H1 (cell line): ENCODE data around the gene PEX12. TPM values are rescaled to one million over a fixed set of nuclear protein-coding genes. Genes with fewer than 3 reads are reported as not detected.
A peak's percentile ranks its signal among the peaks of the same experiment; 100 is the strongest.

Source experiments
- CTCF ChIA-PET: fragments of 300-600 bp; sonication (Branson Sonifier 250); formaldehyde crosslinking; loops from one replicate; lab custom pipeline; 2021; ENCODE audit not compliant: partially characterized antibody; lab: Charles Lee
- POLR2A ChIA-PET: fragments of 300-600 bp; sonication (Branson Sonifier 250); formaldehyde crosslinking; loops from one replicate; lab custom pipeline; 2021; ENCODE audit warnings: inconsistent platforms; ENCODE audit not compliant: partially characterized antibody; lab: Charles Lee
- DNase-seq, 2 experiments: peaks; one replicate each; pipeline versions ENCODE4 v3.0.0 to v3.0.0-alpha.2; 2010 to 2022; ENCODE audit warnings: low spot score in 2 of 2, low read depth in 1 of 2, mixed read lengths in 1 of 2
- FAIRE-seq: peaks from 2 replicates; lab custom pipeline; 2011; peaks lifted over from hg19 to GRCh38; lab: Jason Lieb, UNC
- H2AFZ ChIP-seq: 2 replicates; pipeline ENCODE4 v1.8.1; 2012; ENCODE audit warnings: low read length, inconsistent platforms
- H2AK5ac ChIP-seq: 2 replicates; pipeline ENCODE4 v1.6.1; 2013; ENCODE audit warnings: low read depth, low read length
- H2BK120ac ChIP-seq: replicated peaks from 2 replicates; pipeline ENCODE3; 2013; ENCODE audit warnings: low read depth, low read length, inconsistent platforms
- H2BK12ac ChIP-seq: 2 replicates; pipeline ENCODE4 v1.6.1; 2013; ENCODE audit warnings: low read depth, low read length
- H2BK15ac ChIP-seq: 2 replicates; pipeline ENCODE4 v1.6.1; 2013; ENCODE audit warnings: low read length
- H2BK20ac ChIP-seq: 2 replicates; pipeline ENCODE4 v1.6.1; 2013; ENCODE audit warnings: low read length
- H2BK5ac ChIP-seq: 2 replicates; pipeline ENCODE4 v1.6.1; 2013; ENCODE audit warnings: low read depth, low read length
- H3K14ac ChIP-seq: 2 replicates; pipeline ENCODE4 v1.6.1; 2013; ENCODE audit warnings: inconsistent platforms; ENCODE audit not compliant: insufficient read length
- H3K18ac ChIP-seq: 2 replicates; pipeline ENCODE4 v1.6.1; 2013; ENCODE audit warnings: low read length; ENCODE audit errors: extremely low read depth
- H3K23ac ChIP-seq: 2 replicates; pipeline ENCODE4 v1.6.1; 2013; ENCODE audit warnings: inconsistent platforms; ENCODE audit not compliant: insufficient read length
- H3K23me2 ChIP-seq: 2 replicates; pipeline ENCODE4 v1.6.1; 2013; ENCODE audit warnings: low read depth, low read length
- H3K27ac ChIP-seq: 2 replicates; pipeline ENCODE4 v1.6.1; 2011; ENCODE audit warnings: low read depth, low read length, inconsistent platforms
- H3K27me3 ChIP-seq, 4 experiments: replicated peaks in 1 of 4; 1 replicate in 1 of 4; 2 replicates in 3 of 4; pipeline versions ENCODE4 v1.6.1 to v1.8.1; 2011 to 2013; ENCODE audit warnings: low read length in 3 of 4, mild to moderate bottlenecking in 3 of 4, inconsistent platforms in 2 of 4, mixed read lengths in 2 of 4, moderate library complexity in 1 of 4; ENCODE audit not compliant: control insufficient read depth in 3 of 4, insufficient read depth in 3 of 4; ENCODE audit errors: extremely low read depth in 1 of 4
- H3K36me3 ChIP-seq, 4 experiments: 2 replicates each; pipeline versions ENCODE4 v1.6.1 to v1.8.1; 2011 to 2013; ENCODE audit warnings: mild to moderate bottlenecking in 4 of 4, low read length in 3 of 4, moderate library complexity in 2 of 4, control low read depth in 1 of 4, inconsistent platforms in 1 of 4; ENCODE audit not compliant: insufficient read depth in 4 of 4, control insufficient read depth in 2 of 4
- H3K4ac ChIP-seq: replicated peaks from 2 replicates; pipeline ENCODE3; 2013; ENCODE audit warnings: low read length, low read depth, mixed read lengths, inconsistent platforms; ENCODE audit not compliant: insufficient read length
- H3K4me1 ChIP-seq, 4 experiments: replicated peaks in 1 of 4; 1 replicate in 1 of 4; 2 replicates in 3 of 4; pipeline versions ENCODE4 v1.6.1 to v1.8.1; 2011 to 2013; ENCODE audit warnings: low read length in 3 of 4, inconsistent platforms in 2 of 4, mixed read lengths in 1 of 4; ENCODE audit not compliant: insufficient read depth in 4 of 4, control insufficient read depth in 3 of 4
- H3K4me2 ChIP-seq, 2 experiments: 2 replicates each; pipeline versions ENCODE4 v1.6.1 to v1.8.1; 2011 to 2013; ENCODE audit warnings: low read depth in 2 of 2, low read length in 2 of 2, control low read depth in 1 of 2, inconsistent platforms in 1 of 2, mild to moderate bottlenecking in 1 of 2; ENCODE audit not compliant: insufficient read depth in 1 of 2
- H3K4me3 ChIP-seq, 4 experiments: fragments of 200-600, 300-600 bp in 1 of 4; sonication (generic), shearing (Covaris generic), sonication (Bioruptor Twin) in 1 of 4; 2 replicates each; pipeline versions ENCODE4 v1.5.1 to v1.8.1; 2011 to 2016; ENCODE audit warnings: low read length in 4 of 4, low read depth in 3 of 4, control low read depth in 2 of 4, inconsistent platforms in 2 of 4, mild to moderate bottlenecking in 2 of 4, mixed read lengths in 1 of 4, moderate library complexity in 1 of 4; ENCODE audit not compliant: insufficient read depth in 2 of 4; ENCODE audit errors: extremely low read depth in 1 of 4
- H3K56ac ChIP-seq: replicated peaks from 2 replicates; pipeline ENCODE3; 2013; ENCODE audit warnings: low read depth, mild to moderate bottlenecking, mixed read lengths, low read length, inconsistent platforms; ENCODE audit not compliant: insufficient read length
- H3K79me1 ChIP-seq: 2 replicates; pipeline ENCODE4 v1.6.1; 2013; ENCODE audit warnings: low read depth, low read length, control low read depth
- H3K79me2 ChIP-seq, 2 experiments: 2 replicates each; pipeline versions ENCODE4 v1.6.1 to v1.8.1; 2012 to 2013; ENCODE audit warnings: low read length in 2 of 2, mild to moderate bottlenecking in 2 of 2, inconsistent platforms in 1 of 2; ENCODE audit not compliant: insufficient read depth in 2 of 2, control insufficient read depth in 1 of 2
- H3K9ac ChIP-seq, 4 experiments: replicated peaks in 1 of 4; 1 replicate in 1 of 4; 2 replicates in 3 of 4; pipeline versions ENCODE4 v1.6.1 to v1.8.1; 2011 to 2013; ENCODE audit warnings: low read depth in 3 of 4, low read length in 3 of 4, control low read depth in 2 of 4, mild to moderate bottlenecking in 2 of 4, moderate library complexity in 2 of 4, inconsistent platforms in 1 of 4; ENCODE audit errors: extremely low read depth in 1 of 4
- H3K9me3 ChIP-seq, 2 experiments: 2 replicates each; pipeline versions ENCODE4 v1.6.1 to v1.8.1; 2012 to 2013; ENCODE audit warnings: mild to moderate bottlenecking in 2 of 2, moderate library complexity in 2 of 2, control low read depth in 1 of 2, inconsistent platforms in 1 of 2, low read depth in 1 of 2, low read length in 1 of 2, mixed read lengths in 1 of 2; ENCODE audit not compliant: insufficient read depth in 2 of 2
- H4K20me1 ChIP-seq, 2 experiments: replicated peaks in 1 of 2; 2 replicates each; pipeline versions ENCODE3 to v1.8.1; 2011 to 2013; ENCODE audit warnings: inconsistent platforms in 2 of 2, low read length in 2 of 2, mild to moderate bottlenecking in 1 of 2; ENCODE audit not compliant: insufficient read depth in 2 of 2, control insufficient read depth in 1 of 2
- H4K5ac ChIP-seq: 2 replicates; pipeline ENCODE4 v1.6.1; 2013; ENCODE audit warnings: low read length, low read depth, mixed read lengths, inconsistent platforms; ENCODE audit not compliant: insufficient read length
- H4K8ac ChIP-seq: 2 replicates; pipeline ENCODE4 v1.8.0; 2013; ENCODE audit warnings: mild to moderate bottlenecking, moderate library complexity, low read length, inconsistent platforms; ENCODE audit not compliant: insufficient read depth; ENCODE audit errors: extremely low read depth
- H4K91ac ChIP-seq: replicated peaks from 2 replicates; pipeline ENCODE3; 2013; ENCODE audit warnings: low read length, mixed read lengths, inconsistent platforms; ENCODE audit not compliant: insufficient read length
- CBX5 ChIP-seq: fragments of 300-800, 300-1000 bp; sonication (generic); IDR thresholded peaks from 2 replicates; pipeline ENCODE4 v1.7.1; 2016; ENCODE audit warnings: antibody characterized with exemption, low read length, low read depth
- CEBPB ChIP-seq: IDR thresholded peaks from 2 replicates; pipeline ENCODE4 v1.6.1; 2012; ENCODE audit warnings: low read depth, low read length
- CHD1 ChIP-seq: IDR thresholded peaks from 2 replicates; pipeline ENCODE4 v1.6.1; 2012; ENCODE audit warnings: low read depth, low read length, improper control_type of control experiment
- CTBP2 ChIP-seq: IDR thresholded peaks from 2 replicates; pipeline ENCODE4 v1.7.0; 2011; ENCODE audit warnings: borderline replicate concordance, mild to moderate bottlenecking, moderate library complexity, mixed read lengths, low read length; ENCODE audit not compliant: insufficient read depth, insufficient read length
- EP300 ChIP-seq, 2 experiments: IDR thresholded peaks; 1 replicate in 1 of 2; 2 replicates in 1 of 2; pipeline ENCODE4 v1.6.1; 2011 to 2012; ENCODE audit warnings: low read depth in 2 of 2, low read length in 2 of 2, mild to moderate bottlenecking in 2 of 2, borderline replicate concordance in 1 of 2, inconsistent platforms in 1 of 2, moderate library complexity in 1 of 2
- GTF2F1 ChIP-seq: IDR thresholded peaks from 2 replicates; pipeline ENCODE4 v1.6.1; 2012; ENCODE audit warnings: low read depth, low read length, improper control_type of control experiment, borderline replicate concordance
- POLR2A ChIP-seq, 2 experiments: IDR thresholded peaks; 1 replicate in 1 of 2; 2 replicates in 1 of 2; pipeline ENCODE4 v1.6.1; 2011; ENCODE audit warnings: low read depth in 2 of 2, low read length in 2 of 2, mild to moderate bottlenecking in 2 of 2; ENCODE audit errors: control extremely low read depth in 1 of 2
- POLR2AphosphoS5 ChIP-seq: IDR thresholded peaks from 2 replicates; pipeline ENCODE4 v1.6.1; 2011; ENCODE audit warnings: low read depth, low read length
- RFX5 ChIP-seq: IDR thresholded peaks from 2 replicates; pipeline ENCODE4 v1.6.1; 2011; ENCODE audit warnings: low read depth, low read length, improper control_type of control experiment, borderline replicate concordance
- SIX5 ChIP-seq: IDR thresholded peaks from 2 replicates; pipeline ENCODE4 v1.6.1; 2011; ENCODE audit warnings: mild to moderate bottlenecking, low read depth, low read length
- SP2 ChIP-seq: IDR thresholded peaks from 2 replicates; pipeline ENCODE4 v1.6.1; 2012; ENCODE audit warnings: mild to moderate bottlenecking, low read length, inconsistent platforms
- SP4 ChIP-seq: IDR thresholded peaks from 2 replicates; pipeline ENCODE4 v1.6.1; 2012; ENCODE audit warnings: low read length, inconsistent platforms
- SUZ12 ChIP-seq: fragments of 200-600 bp; sonication (generic); IDR thresholded peaks from 2 replicates; pipeline ENCODE4 v1.6.1; 2012; ENCODE audit warnings: mild to moderate bottlenecking, inconsistent platforms, low read length, moderate library complexity, mixed read lengths
- WGBS, 2 experiments: shearing (Covaris generic) in 1 of 2; methylation state at CpG; one replicate each; pipeline versions ENCODE4 v1.1.6 to v1.1.7; 2013 to 2015; ENCODE audit warnings: low lambda C conversion rate in 2 of 2, mixed read lengths in 2 of 2, inconsistent platforms in 1 of 2, low coverage in 1 of 2, missing lambda C conversion rate in 1 of 2; ENCODE audit not compliant: insufficient replicate concordance in 2 of 2, insufficient coverage in 1 of 2, insufficient read length in 1 of 2; ENCODE audit errors: extremely low coverage in 1 of 2, missing lambda C conversion rate in 1 of 2; 5-methylcytosine and 5-hydroxymethylcytosine counted together
- polyA plus RNA-seq, 7 experiments: library from polyadenylated mRNA; depleted of rRNA in 3 of 7; stranded (reverse) in 5 of 7; unstranded in 2 of 7; fragments of >200 nt in 5 of 7; fragments of 200-250 nt in 2 of 7; gene quantifications; 1 replicate in 5 of 7; 2 replicates in 1 of 7; 4 replicates in 1 of 7; pipeline versions ENCODE4 v1.2.1 to v1.2.3, GENCODE V29; 2011 to 2013; ENCODE audit warnings: missing spikeins in 2 of 7, mixed read lengths in 2 of 7
- total RNA-seq: library from RNA; stranded (reverse); fragmentation: NEBNext Ultra II Directional; extraction: Animal tissue kit (Norgen Biotek cat#: 25700); gene quantifications from 2 replicates; pipeline ENCODE4 v1.2.1, GENCODE V29; 2021

The PEX12 gene
- total and polyA plus RNA-seq, 2 of the 8 experiments (the other 6 are each of a cell fraction or from before 2014, with no cell fraction given) = 3.0 to 5.9 TPM

DNA sequence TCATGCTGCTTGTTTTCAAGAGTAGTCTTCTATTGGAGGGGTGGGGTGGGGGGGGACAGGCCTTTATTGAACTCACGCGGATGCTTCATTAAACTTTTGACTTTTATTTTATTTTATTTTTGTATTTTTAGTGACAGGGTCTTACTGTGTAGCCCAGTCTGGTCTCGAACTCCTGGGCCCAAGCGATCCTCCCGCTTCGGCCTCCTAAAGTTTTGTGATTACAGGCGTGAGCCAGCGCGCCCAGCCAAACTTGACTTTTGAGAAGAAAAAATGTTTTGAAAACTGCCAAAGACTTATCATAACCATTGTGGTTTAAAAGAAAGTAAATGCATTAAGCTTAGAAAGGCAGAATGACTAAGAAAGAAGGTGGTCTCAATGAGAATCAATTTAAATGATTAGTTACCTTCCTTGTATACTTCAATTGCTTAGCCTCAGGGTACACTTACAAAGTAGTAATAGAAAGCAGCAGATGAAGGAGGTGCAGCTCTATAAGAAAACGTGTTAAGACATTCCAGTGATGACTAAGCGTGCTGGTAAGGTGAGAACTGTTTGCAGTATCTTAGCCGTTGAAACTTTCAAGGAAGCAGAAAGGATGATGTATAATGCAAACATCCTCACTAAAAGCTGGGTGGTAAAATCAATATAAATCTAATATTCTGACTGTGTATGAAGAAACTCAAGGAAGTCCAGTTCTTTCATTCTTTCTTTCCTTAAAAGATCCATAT is 10.0 kb upstream of the PEX12 start:
- Histone ChIP-seq H2BK5ac (no peak overlapping the region), H3K9me3 (no peaks in the 10 kb centered on the region), H3K4ac (no peak overlapping the region), H3K14ac (no peak overlapping the region), H3K18ac (no peak overlapping the region), H4K8ac (peak overlapping the region; percentile 53; the same call in 1 of the 2 replicates), H3K4me1 (peaks cover 0 to 3% (median 0%) of the 10 kb centered on the region in 4 experiments; a peak in 2 of 7 replicates), H3K36me3 (no peaks in the 10 kb centered on the region), H3K4me2 (peak overlapping the region; percentile 25 to 82), H3K23ac (no peak overlapping the region), H2BK15ac (no peak overlapping the region), H2BK20ac (no peak overlapping the region), H4K5ac (peak overlapping the region; percentile 22), H2AFZ (no peak overlapping the region), H3K79me2 (peaks cover 4 to 51% of the 10 kb centered on the region in 2 experiments; a peak in 3 of 4 replicates), H2BK120ac (no peak overlapping the region), H3K27ac (no peak overlapping the region), H3K79me1 (peaks cover 3% of the 10 kb centered on the region), H3K9ac (peak overlapping the region in 2 of 4 experiments; percentile 66 to 94; a peak in 4 of 7 replicates), H3K4me3 (peak overlapping the region; percentile 86 to 99 (median 96)), H2BK12ac (no peak overlapping the region; the same call in 1 of the 2 replicates), H4K20me1 (peaks cover 0 to 2% of the 10 kb centered on the region in 2 experiments), H3K27me3 (peaks cover 0 to 5% (median 0%) of the 10 kb centered on the region in 4 experiments; a peak in 3 of 7 replicates), H3K23me2 (no peaks in the 10 kb centered on the region; the same call in 1 of the 2 replicates), H3K56ac (no peak overlapping the region), H2AK5ac (no peak overlapping the region), H4K91ac (no peak overlapping the region)
- 73% methylated on average over 12 of the region's 12 CpGs; no CpG with 5 or more reads in 1 of the 2 experiments for WGBS, 2 experiments
- ChIA-PET CTCF (interaction anchor here (1.3 kb wide), 1 partner anchor 220 kb away, joined by 3 read pairs; no protein-coding TSS in a partner anchor), POLR2A (interaction anchor here (1.0 to 1.1 kb wide), 2 partner anchors 14 to 20 kb away, joined by 3 to 4 read pairs; no protein-coding TSS in a partner anchor)
- no peak for DNase-seq
- no peak for FAIRE-seq
- TF ChIP-seq POLR2A (IDR thresholded peaks at IDR 0.05; ENCODE audit: control extremely low read depth in 1 of 2, low read depth in 2 of 2, low read length in 2 of 2) (no peak), GTF2F1 (no peak), POLR2AphosphoS5 (no peak), EP300 (IDR thresholded peaks at IDR 0.05; ENCODE audit: borderline replicate concordance in 1 of 2, low read depth in 2 of 2, low read length in 2 of 2) (no peak), SP4 (no peak), SUZ12 (no peak), CTBP2 (no peak), RFX5 (no peak), CBX5 (no peak), SP2 (no peak), CEBPB (no peak), SIX5 (no peak), CHD1 (no peak)
